B cell (primary cell): Measurements from ENCODE around the gene COG8. TPM values are rescaled to one million over a fixed set of nuclear protein-coding genes. Genes with fewer than 3 reads are reported as not detected.
"Not testable (repeated sequence)": the region's sequence is repeated elsewhere in the genome, so short reads cannot be mapped to it uniquely, and the experiment has no call there.

ENCODE experiments used
- ATAC-seq: fragments of 200-7000 bp; cut with Tn5 transposase; one replicate; pipeline ENCODE4 v1.10.0; 2021; ENCODE audit warnings: low read depth, mild to moderate bottlenecking, moderate number of reproducible peaks, moderate library complexity
- CTCF ChIA-PET: fragments of 350-600 bp; sonication (Branson Sonifier 250); formaldehyde crosslinking; loops from one replicate; lab custom pipeline; 2021; ENCODE audit warnings: antibody characterized with exemption, inconsistent platforms; lab: Charles Lee
- POLR2A ChIA-PET: fragments of 350-600 bp; sonication (Branson Sonifier 250); formaldehyde crosslinking; loops from one replicate; lab custom pipeline; 2021; ENCODE audit warnings: antibody characterized with exemption; lab: Charles Lee
- DNase-seq: peaks from one replicate; pipeline ENCODE4 v3.0.0; 2013
- H2AFZ ChIP-seq: 2 replicates; pipeline ENCODE4 v1.6.1; 2012; ENCODE audit warnings: mild to moderate bottlenecking, low read depth, low read length; ENCODE audit not compliant: insufficient read depth, poor library complexity, severe bottlenecking
- H3K27ac ChIP-seq, 2 donors: 1 replicate in 1 of 2; 2 replicates in 1 of 2; pipeline ENCODE4 v1.5.1; 2012 to 2013; ENCODE audit warnings: low read length in 2 of 2, mild to moderate bottlenecking in 2 of 2, moderate library complexity in 1 of 2
- H3K27me3 ChIP-seq, 4 experiments: fragments of 200-600 bp in 1 of 4; sonication (generic) in 1 of 4; replicated peaks in 1 of 4; 1 replicate in 2 of 4; 2 replicates in 2 of 4; pipeline versions ENCODE4 v1.6.1 to v1.7.0; 2013 to 2016; ENCODE audit warnings: low read length in 3 of 4, mild to moderate bottlenecking in 2 of 4, mixed read lengths in 1 of 4, moderate library complexity in 1 of 4; ENCODE audit not compliant: insufficient read depth in 4 of 4, control insufficient read depth in 3 of 4; ENCODE audit errors: control extremely low read depth in 1 of 4
- H3K36me3 ChIP-seq, 2 experiments: replicated peaks in 1 of 2; 1 replicate in 1 of 2; 2 replicates in 1 of 2; pipeline versions ENCODE4 v1.6.1 to v1.7.1; 2013; ENCODE audit warnings: low read length in 1 of 2; ENCODE audit not compliant: insufficient read depth in 2 of 2, control insufficient read depth in 1 of 2; ENCODE audit errors: control extremely low read depth in 1 of 2, extremely low read depth in 1 of 2
- H3K4me1 ChIP-seq, 2 donors: fragments of 200-600 bp in 1 of 2; sonication (generic) in 1 of 2; 1 replicate in 1 of 2; 2 replicates in 1 of 2; pipeline versions ENCODE4 v1.5.1 to v1.6.1; 2013 to 2017; ENCODE audit warnings: low read length in 2 of 2; ENCODE audit not compliant: control insufficient read depth in 2 of 2, insufficient read depth in 2 of 2
- H3K4me2 ChIP-seq: replicated peaks from 2 replicates; pipeline ENCODE3; 2012; ENCODE audit warnings: mild to moderate bottlenecking, low read depth, low read length; ENCODE audit not compliant: poor library complexity, severe bottlenecking
- H3K4me3 ChIP-seq, 5 experiments: fragments of 200-600 bp in 1 of 5; sonication (generic) in 1 of 5; 1 replicate in 3 of 5; 2 replicates in 2 of 5; pipeline versions ENCODE4 v1.5.1 to v1.7.0; 2011 to 2016; ENCODE audit warnings: low read length in 4 of 5, mild to moderate bottlenecking in 4 of 5, low read depth in 2 of 5, control low read depth in 1 of 5, moderate library complexity in 1 of 5; ENCODE audit not compliant: insufficient read depth in 1 of 5; ENCODE audit errors: control extremely low read depth in 1 of 5, extremely low read depth in 1 of 5
- H3K79me2 ChIP-seq: fragments of 200-600 bp; sonication (generic); one replicate; pipeline ENCODE4 v1.6.0; 2016; ENCODE audit warnings: low read length; ENCODE audit not compliant: control insufficient read depth, insufficient read depth
- H3K9ac ChIP-seq: fragments of 200-600 bp; sonication (generic); 2 replicates; pipeline ENCODE4 v1.6.1; 2017; ENCODE audit warnings: mild to moderate bottlenecking, low read length, moderate library complexity
- H3K9me3 ChIP-seq, 3 donors: one replicate each; pipeline versions ENCODE4 v1.6.1 to v1.7.1; 2013; ENCODE audit warnings: low read length in 2 of 3; ENCODE audit not compliant: control insufficient read depth in 2 of 3, insufficient read depth in 1 of 3; ENCODE audit errors: control extremely low read depth in 1 of 3
- H4K20me1 ChIP-seq: 2 replicates; pipeline ENCODE4 v1.6.0; 2012; ENCODE audit warnings: mild to moderate bottlenecking, low read length; ENCODE audit not compliant: insufficient read depth, control insufficient read depth, poor library complexity, severe bottlenecking
- H3K27ac Mint-ChIP-seq: one replicate; pipeline ENCODE4 v1.8.0; 2021; ENCODE audit warnings: mixed read lengths
- H3K27me3 Mint-ChIP-seq: one replicate; pipeline ENCODE4 v1.8.0; 2021; ENCODE audit warnings: mixed read lengths
- H3K4me1 Mint-ChIP-seq: one replicate; pipeline ENCODE4 v1.8.0; 2021; ENCODE audit warnings: mixed read lengths
- H3K4me3 Mint-ChIP-seq: one replicate; pipeline ENCODE4 v1.8.0; 2021; ENCODE audit warnings: mixed read lengths
- H3K9me3 Mint-ChIP-seq: one replicate; pipeline ENCODE4 v1.8.0; 2022; ENCODE audit warnings: mixed read lengths; ENCODE audit not compliant: insufficient read depth
- EZH2 ChIP-seq: IDR thresholded peaks from 2 replicates; pipeline ENCODE4 v1.6.1; 2012; ENCODE audit warnings: borderline replicate concordance, low read depth, mild to moderate bottlenecking, moderate library complexity, low read length; ENCODE audit not compliant: insufficient read depth, poor library complexity, severe bottlenecking
- WGBS: methylation state at CpG from one replicate; pipeline ENCODE4 v1.1.5; 2013; ENCODE audit warnings: missing lambda C conversion rate; ENCODE audit not compliant: insufficient coverage; 5-methylcytosine and 5-hydroxymethylcytosine counted together
- intact Hi-C: fragments of 100-400 bp; cut with micrococcal nuclease; formaldehyde crosslinking; loops from one replicate; pipeline ENCODE4 v1.10.0; 2022
- polyA plus RNA-seq: library from polyadenylated mRNA; depleted of rRNA; stranded (reverse); fragments of >200 nt; gene quantifications from 2 replicates; pipeline ENCODE4 v1.2.3, GENCODE V29; 2012
- total RNA-seq, 2 donors: library from RNA; stranded (reverse); fragments of 120-200 nt in 1 of 2; gene quantifications; 1 replicate in 1 of 2; 2 replicates in 1 of 2; pipeline versions ENCODE4 v1.2.3 to v1.2.4, GENCODE V29; 2013 to 2022
- TF ChIP-seq, protein P1 (sequence below): fragments of 200-600 bp; IDR thresholded peaks from one replicate; pipeline ENCODE4 v1.8.0; 2022; ENCODE audit warnings: antibody characterized with exemption, mild to moderate bottlenecking

COG8 gene
- total and polyA plus RNA-seq, 2 donors (not counting 1 experiment from before 2014, with no cell fraction given): 34.4 to 61.6 TPM

GRCh38 chr16:69363281-69363717 lies 23.9 kb upstream of the COG8 start:
- Mint-ChIP-seq H3K4me3 (no peak overlapping the region), H3K27ac (no peak overlapping the region), H3K4me1 (no peaks in the 10 kb centered on the region), H3K9me3 (no peaks in the 10 kb centered on the region), H3K27me3 (no peaks in the 10 kb centered on the region)
- POLR2A ChIA-PET: no interaction called here
- Histone ChIP-seq H3K4me2 (no peak overlapping the region), H3K36me3 (peaks cover 3 to 48% of the 10 kb centered on the region in 2 experiments), H3K9me3 (no peaks in the 10 kb centered on the region), H2AFZ (no peak overlapping the region), H3K27me3 (no peaks in the 10 kb centered on the region), H3K79me2 (peaks cover 8% of the 10 kb centered on the region), H3K9ac (no peak overlapping the region), H3K4me3 (no peak overlapping the region), H3K27ac (no peak overlapping the region), H4K20me1 (peaks cover 16% of the 10 kb centered on the region), H3K4me1 (no peaks in the 10 kb centered on the region)
- intact Hi-C loops: no loop called here
- ATAC-seq (no peak), DNase-seq (no peak)
- CTCF ChIA-PET: no interaction called here
- WGBS: 98% methylated on average over 4 of the region's 5 CpGs
- TF ChIP-seq, protein P1, sequence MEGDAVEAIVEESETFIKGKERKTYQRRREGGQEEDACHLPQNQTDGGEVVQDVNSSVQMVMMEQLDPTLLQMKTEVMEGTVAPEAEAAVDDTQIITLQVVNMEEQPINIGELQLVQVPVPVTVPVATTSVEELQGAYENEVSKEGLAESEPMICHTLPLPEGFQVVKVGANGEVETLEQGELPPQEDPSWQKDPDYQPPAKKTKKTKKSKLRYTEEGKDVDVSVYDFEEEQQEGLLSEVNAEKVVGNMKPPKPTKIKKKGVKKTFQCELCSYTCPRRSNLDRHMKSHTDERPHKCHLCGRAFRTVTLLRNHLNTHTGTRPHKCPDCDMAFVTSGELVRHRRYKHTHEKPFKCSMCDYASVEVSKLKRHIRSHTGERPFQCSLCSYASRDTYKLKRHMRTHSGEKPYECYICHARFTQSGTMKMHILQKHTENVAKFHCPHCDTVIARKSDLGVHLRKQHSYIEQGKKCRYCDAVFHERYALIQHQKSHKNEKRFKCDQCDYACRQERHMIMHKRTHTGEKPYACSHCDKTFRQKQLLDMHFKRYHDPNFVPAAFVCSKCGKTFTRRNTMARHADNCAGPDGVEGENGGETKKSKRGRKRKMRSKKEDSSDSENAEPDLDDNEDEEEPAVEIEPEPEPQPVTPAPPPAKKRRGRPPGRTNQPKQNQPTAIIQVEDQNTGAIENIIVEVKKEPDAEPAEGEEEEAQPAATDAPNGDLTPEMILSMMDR: no peak
- TF ChIP-seq EZH2: no peak

GRCh38 chr16:69360070-69360469 lies 20.7 kb upstream of the COG8 start:
- 91% methylated on average over 7 of the region's 9 CpGs for WGBS
- H3K4me3 Mint-ChIP-seq, H3K9ac ChIP-seq, H3K27me3 Mint-ChIP-seq, H3K4me1 Mint-ChIP-seq, H3K4me1 ChIP-seq, H4K20me1 ChIP-seq, H3K9me3 ChIP-seq, H2AFZ ChIP-seq, H3K27me3 ChIP-seq, H3K9me3 Mint-ChIP-seq, H3K79me2 ChIP-seq, H3K27ac Mint-ChIP-seq, H3K4me3 ChIP-seq, DNase-seq, ATAC-seq, H3K4me2 ChIP-seq, intact Hi-C loops, H3K27ac ChIP-seq: not testable (repeated sequence)
- CTCF ChIA-PET: interaction anchor here (0.7 kb wide), 1 partner anchor 146 kb away, joined by 3 read pairs; no protein-coding TSS in a partner anchor
- POLR2A ChIA-PET: interaction anchor here (0.7 kb wide), 1 partner anchor 21 kb away, joined by 4 read pairs; no protein-coding TSS in a partner anchor
- peaks cover 2 to 40% of the 10 kb centered on the region in 2 experiments for H3K36me3 ChIP-seq
